ENCODE measurements around the gene OVCH2. TPM values are rescaled to one million over a fixed set of nuclear protein-coding genes. Genes with fewer than 3 reads are reported as not detected.

The OVCH2 gene
- total and polyA plus RNA-seq, 10 donors = not detected

GRCh38 chr11:7668911-7669310 is 37.4 kb downstream of the OVCH2 start:
- TF ChIP-seq POLR2AphosphoS5 (IDR thresholded peaks at IDR 0.05) = no peak
- TF ChIP-seq, protein P1, sequence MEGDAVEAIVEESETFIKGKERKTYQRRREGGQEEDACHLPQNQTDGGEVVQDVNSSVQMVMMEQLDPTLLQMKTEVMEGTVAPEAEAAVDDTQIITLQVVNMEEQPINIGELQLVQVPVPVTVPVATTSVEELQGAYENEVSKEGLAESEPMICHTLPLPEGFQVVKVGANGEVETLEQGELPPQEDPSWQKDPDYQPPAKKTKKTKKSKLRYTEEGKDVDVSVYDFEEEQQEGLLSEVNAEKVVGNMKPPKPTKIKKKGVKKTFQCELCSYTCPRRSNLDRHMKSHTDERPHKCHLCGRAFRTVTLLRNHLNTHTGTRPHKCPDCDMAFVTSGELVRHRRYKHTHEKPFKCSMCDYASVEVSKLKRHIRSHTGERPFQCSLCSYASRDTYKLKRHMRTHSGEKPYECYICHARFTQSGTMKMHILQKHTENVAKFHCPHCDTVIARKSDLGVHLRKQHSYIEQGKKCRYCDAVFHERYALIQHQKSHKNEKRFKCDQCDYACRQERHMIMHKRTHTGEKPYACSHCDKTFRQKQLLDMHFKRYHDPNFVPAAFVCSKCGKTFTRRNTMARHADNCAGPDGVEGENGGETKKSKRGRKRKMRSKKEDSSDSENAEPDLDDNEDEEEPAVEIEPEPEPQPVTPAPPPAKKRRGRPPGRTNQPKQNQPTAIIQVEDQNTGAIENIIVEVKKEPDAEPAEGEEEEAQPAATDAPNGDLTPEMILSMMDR (IDR thresholded peaks at IDR 0.05 in 8 of 11, conservative IDR thresholded peaks at IDR 0.05 in 3 of 11) = no peak
- TF ChIP-seq POLR2A (IDR thresholded peaks at IDR 0.05) = no peak
- WGBS, 5 donors = 63 to 83% (median 76%) methylated on average over 5 of the region's 5 CpGs
- peaks cover 0 to 18% (median 14%) of the 10 kb centered on the region in 6 donors for H3K4me1 ChIP-seq
- no peak overlapping the region for H3K27ac ChIP-seq
- H3K9me3 ChIP-seq = no peaks in the 10 kb centered on the region
- peaks cover 2 to 51% (median 26%) of the 10 kb centered on the region in 7 donors for H3K27me3 ChIP-seq (replicated peaks in 1 of 7)
- DNase-seq = no peak
- peaks cover 0 to 6% (median 0%) of the 10 kb centered on the region in 6 donors for H3K36me3 ChIP-seq
- no peak overlapping the region for H3K4me3 ChIP-seq
- intact Hi-C loops (cut with DNase I; ENCODE audit: low total_unique reads) = no loop called here

- Histone ChIP-seq H3K36me3 (peaks cover 0 to 6% (median 0%) of the 10 kb centered on the region in 6 donors), H3K27ac (no peak overlapping the region), H3K9me3 (no peaks in the 10 kb centered on the region), H3K27me3 (replicated peaks in 1 of 7) (peaks cover 2 to 47% (median 22%) of the 10 kb centered on the region in 7 donors), H3K4me3 (no peak overlapping the region), H3K4me1 (peaks cover 0 to 13% (median 10%) of the 10 kb centered on the region in 6 donors)
- intact Hi-C loops (cut with DNase I; ENCODE audit: low total_unique reads) = no loop called here
- DNase-seq = no peak
- WGBS, 5 donors = 81 to 89% (median 86%) methylated on average over 7 of the region's 7 CpGs
- TF ChIP-seq POLR2AphosphoS5 (IDR thresholded peaks at IDR 0.05) (no peak), POLR2A (IDR thresholded peaks at IDR 0.05) (no peak)
- TF ChIP-seq, protein P1 (IDR thresholded peaks at IDR 0.05 in 8 of 11, conservative IDR thresholded peaks at IDR 0.05 in 3 of 11) = no peak
These were observed 37.8 kb downstream of the OVCH2 start for GRCh38 chr11:7668464-7668863.

- Histone ChIP-seq H3K27me3 (replicated peaks in 1 of 7) (peaks cover 0 to 37% (median 12%) of the 10 kb centered on the region in 7 donors), H3K27ac (no peak overlapping the region), H3K9me3 (no peaks in the 10 kb centered on the region), H3K36me3 (peaks cover 0 to 6% (median 0%) of the 10 kb centered on the region in 6 donors), H3K4me1 (peaks cover 0 to 5% (median under 1%) of the 10 kb centered on the region in 6 donors), H3K4me3 (no peak overlapping the region)
- intact Hi-C loops (cut with DNase I; ENCODE audit: low total_unique reads) = no loop called here
- no peak for DNase-seq
- TF ChIP-seq POLR2AphosphoS5 (IDR thresholded peaks at IDR 0.05) = no peak
- no peak for TF ChIP-seq POLR2A (IDR thresholded peaks at IDR 0.05)
- TF ChIP-seq, protein P1 (IDR thresholded peaks at IDR 0.05 in 8 of 11, conservative IDR thresholded peaks at IDR 0.05 in 3 of 11) = no peak
- 78 to 89% (median 85%) methylated on average over 2 of the region's 2 CpGs for WGBS, 5 donors
These were observed 38.8 kb downstream of the OVCH2 start for GRCh38 chr11:7667460-7667859.

DNA sequence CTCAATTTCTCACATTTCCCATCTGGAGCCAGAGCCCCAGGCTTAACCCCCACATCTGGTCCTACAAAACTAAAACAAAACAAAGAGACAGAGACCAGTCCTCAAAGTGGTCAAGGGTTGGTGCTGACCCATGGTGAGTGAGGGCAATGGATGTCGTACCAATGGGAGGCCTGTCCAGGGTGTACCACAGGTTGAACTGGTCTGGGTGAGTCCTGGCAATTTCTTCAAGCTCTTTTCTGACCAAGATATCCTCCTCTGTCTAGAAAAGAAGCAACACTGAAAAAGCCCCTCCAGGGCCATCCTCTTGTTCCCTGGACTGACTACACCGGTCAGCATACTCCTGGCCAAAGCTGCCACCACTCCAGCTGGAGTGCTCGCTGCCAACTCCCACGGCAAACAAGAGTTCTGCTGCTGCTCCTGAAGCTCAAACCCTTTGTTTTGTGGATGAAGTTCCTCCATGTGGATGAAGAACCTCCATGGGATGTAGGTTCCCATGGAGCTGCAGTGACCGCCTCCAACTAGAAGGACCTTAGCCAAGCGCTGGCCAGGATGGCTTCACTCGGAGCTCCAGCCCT is 39.9 kb downstream of the OVCH2 start:
- DNase-seq = no peak
- 85 to 100% (median 90%) methylated on average over 2 to 7 of the region's 7 CpGs for WGBS, 5 donors
- Histone ChIP-seq H3K4me1 (peaks cover 0 to 5% (median 0%) of the 10 kb centered on the region in 6 donors), H3K4me3 (no peak overlapping the region), H3K27ac (no peak overlapping the region), H3K36me3 (peaks cover 0 to 6% (median 0%) of the 10 kb centered on the region in 6 donors), H3K9me3 (no peaks in the 10 kb centered on the region), H3K27me3 (replicated peaks in 1 of 7) (peaks cover 0 to 27% (median under 1%) of the 10 kb centered on the region in 7 donors)
- intact Hi-C loops (cut with DNase I; ENCODE audit: low total_unique reads) = no loop called here
- TF ChIP-seq POLR2A (IDR thresholded peaks at IDR 0.05) (no peak), POLR2AphosphoS5 (IDR thresholded peaks at IDR 0.05) (no peak)
- TF ChIP-seq, protein P1 (IDR thresholded peaks at IDR 0.05 in 8 of 11, conservative IDR thresholded peaks at IDR 0.05 in 3 of 11) = no peak

All from spleen (tissue), 11 donors.